Measurements from ENCODE around the gene MVD.

MVD gene

GRCh38 chr16:88686062-88686438, 23.2 kb upstream of the MVD start:
- Histone ChIP-seq H3K4me3 (replicated peaks; ENCODE audit: low read depth, low read length) (peak overlapping the region; percentile 81), H3K36me3 (ENCODE audit: control insufficient read depth, insufficient read depth, low read length) (no peaks in the 10 kb centered on the region), H3K27me3 (replicated peaks; ENCODE audit: control insufficient read depth, insufficient read depth, low read length) (peaks cover 1% of the 10 kb centered on the region; the same call in 1 of the 2 replicates)
- no peak for DNase-seq (ENCODE audit: extremely low read depth, insufficient read length)
- no peak for TF ChIP-seq CTCF (IDR thresholded peaks at IDR 0.05; ENCODE audit: insufficient read depth, low read length, poor library complexity, severe bottlenecking)

- H3K4me3 ChIP-seq (replicated peaks; ENCODE audit: low read depth, low read length) = peak overlapping the region; percentile 81
- H3K36me3 ChIP-seq (ENCODE audit: control insufficient read depth, insufficient read depth, low read length) = no peaks in the 10 kb centered on the region
- DNase-seq (ENCODE audit: extremely low read depth, insufficient read length) = peak; percentile 74
- peaks cover 1% of the 10 kb centered on the region; the same call in 1 of the 2 replicates for H3K27me3 ChIP-seq (replicated peaks; ENCODE audit: control insufficient read depth, insufficient read depth, low read length)
- peak; percentile 78 for TF ChIP-seq CTCF (IDR thresholded peaks at IDR 0.05; ENCODE audit: insufficient read depth, low read length, poor library complexity, severe bottlenecking)
Measured at GRCh38 chr16:88685156-88686061, 22.5 kb upstream of the MVD start.

GRCh38 chr16:88684569-88685155, 21.8 kb upstream of the MVD start:
- Histone ChIP-seq H3K36me3 (ENCODE audit: control insufficient read depth, insufficient read depth, low read length) (no peaks in the 10 kb centered on the region), H3K27me3 (replicated peaks; ENCODE audit: control insufficient read depth, insufficient read depth, low read length) (peaks cover 1% of the 10 kb centered on the region; the same call in 1 of the 2 replicates), H3K4me3 (replicated peaks; ENCODE audit: low read depth, low read length) (no peak overlapping the region; the same call in 1 of the 2 replicates)
- DNase-seq (ENCODE audit: extremely low read depth, insufficient read length) = peak; percentile 42
- TF ChIP-seq CTCF (IDR thresholded peaks at IDR 0.05; ENCODE audit: insufficient read depth, low read length, poor library complexity, severe bottlenecking) = no peak

GRCh38 chr16:88681709-88682451, 19.0 kb upstream of the MVD start:
- DNase-seq (ENCODE audit: extremely low read depth, insufficient read length) = peak; percentile 85
- Histone ChIP-seq H3K4me3 (replicated peaks; ENCODE audit: low read depth, low read length) (peak overlapping the region; percentile 39), H3K27me3 (replicated peaks; ENCODE audit: control insufficient read depth, insufficient read depth, low read length) (no peaks in the 10 kb centered on the region; the same call in 1 of the 2 replicates), H3K36me3 (ENCODE audit: control insufficient read depth, insufficient read depth, low read length) (peaks cover 3% of the 10 kb centered on the region)
- no peak for TF ChIP-seq CTCF (IDR thresholded peaks at IDR 0.05; ENCODE audit: insufficient read depth, low read length, poor library complexity, severe bottlenecking)

GRCh38 chr16:88681084-88681680, 18.3 kb upstream of the MVD start:
- H3K4me3 ChIP-seq (replicated peaks; ENCODE audit: low read depth, low read length) = peak overlapping the region; percentile 39

More at GRCh38 chr16:88681084-88681680, 18.3 kb upstream of the MVD start:
- peak; percentile 80 for DNase-seq (ENCODE audit: extremely low read depth, insufficient read length)
- peak; percentile 90 for TF ChIP-seq CTCF (IDR thresholded peaks at IDR 0.05; ENCODE audit: insufficient read depth, low read length, poor library complexity, severe bottlenecking)
- Histone ChIP-seq H3K27me3 (replicated peaks; ENCODE audit: control insufficient read depth, insufficient read depth, low read length) (no peaks in the 10 kb centered on the region), H3K36me3 (ENCODE audit: control insufficient read depth, insufficient read depth, low read length) (peaks cover 3% of the 10 kb centered on the region)
